Measurements from ENCODE around the gene CCDC102A.

Gene CCDC102A

GRCh38 chr16:57532266-57532625 is 4.1 kb downstream of the CCDC102A start:
- TF ChIP-seq CTCF (IDR thresholded peaks at IDR 0.05): no peak

GRCh38 chr16:57531635-57532265 is 4.6 kb downstream of the CCDC102A start:
- TF ChIP-seq CTCF (IDR thresholded peaks at IDR 0.05): no peak

- TF ChIP-seq CTCF (IDR thresholded peaks at IDR 0.05): no peak
Observed at GRCh38 chr16:57531253-57531575, 5.2 kb downstream of the CCDC102A start.

- no peak for TF ChIP-seq CTCF (IDR thresholded peaks at IDR 0.05)
Observed at GRCh38 chr16:57530522-57531252, 5.7 kb downstream of the CCDC102A start.

- TF ChIP-seq CTCF (IDR thresholded peaks at IDR 0.05): no peak
Observed at GRCh38 chr16:57530104-57530521, 6.3 kb downstream of the CCDC102A start.

GRCh38 chr16:57529391-57530103 is 6.8 kb downstream of the CCDC102A start:
- no peak for TF ChIP-seq CTCF (IDR thresholded peaks at IDR 0.05)

- no peak for TF ChIP-seq CTCF (IDR thresholded peaks at IDR 0.05)
Observed at GRCh38 chr16:57528499-57529390, 7.6 kb downstream of the CCDC102A start.

Measured in LNCAP (cell line).